Neural cell (in vitro differentiated cells): ENCODE results near the gene TMCC1. TPM values are rescaled to one million over a fixed set of nuclear protein-coding genes. Genes with fewer than 3 reads are reported as not detected.

Experiments used
- H2AFZ ChIP-seq: fragments of 200-600, 300-800 bp; sonication (generic), shearing (Covaris generic); 2 replicates; pipeline ENCODE4 v1.6.0; 2014; ENCODE audit warnings: low read depth, mild to moderate bottlenecking, antibody characterized with exemption, low read length, moderate library complexity
- H3F3A ChIP-seq: fragments of 200-600 bp; shearing (Covaris generic); 2 replicates; pipeline ENCODE4 v1.6.1; 2016; ENCODE audit warnings: mild to moderate bottlenecking, moderate library complexity, mixed read lengths, antibody characterized with exemption, low read length; ENCODE audit not compliant: insufficient read depth, poor library complexity, severe bottlenecking
- H3K27ac ChIP-seq: fragments of 200-600, 300-800 bp; sonication (generic), shearing (Covaris generic); 2 replicates; pipeline ENCODE4 v1.5.1; 2014; ENCODE audit warnings: mild to moderate bottlenecking, low read length, moderate library complexity
- H3K27me3 ChIP-seq: fragments of 300-800, 200-600 bp; sonication (generic), shearing (Covaris generic); 2 replicates; pipeline ENCODE4 v1.6.0; 2014; ENCODE audit warnings: mild to moderate bottlenecking, low read depth, low read length, moderate library complexity; ENCODE audit not compliant: insufficient read depth
- H3K36me3 ChIP-seq: fragments of 300-800, 200-600 bp; sonication (generic), shearing (Covaris generic); 2 replicates; pipeline ENCODE4 v1.5.1; 2014; ENCODE audit warnings: mild to moderate bottlenecking, antibody characterized with exemption, low read length, moderate library complexity; ENCODE audit not compliant: insufficient read depth
- H3K4me2 ChIP-seq: fragments of 300-800, 200-600 bp; sonication (generic), shearing (Covaris generic); 2 replicates; pipeline ENCODE4 v1.6.0; 2014; ENCODE audit warnings: mild to moderate bottlenecking, low read length
- H3K4me3 ChIP-seq: fragments of 300-800, 200-600 bp; sonication (generic), shearing (Covaris generic); 2 replicates; pipeline ENCODE4 v1.5.1; 2014; ENCODE audit warnings: mild to moderate bottlenecking, low read length, moderate library complexity
- H3K79me2 ChIP-seq: fragments of 200-600 bp; shearing (Covaris generic); replicated peaks from 2 replicates; pipeline ENCODE4 v1.6.0; 2014; ENCODE audit warnings: mild to moderate bottlenecking, low read length, moderate library complexity; ENCODE audit not compliant: insufficient read depth
- H3K9ac ChIP-seq: fragments of 300-800, 200-600 bp; sonication (generic), shearing (Covaris generic); 2 replicates; pipeline ENCODE4 v1.6.1; 2016; ENCODE audit warnings: mild to moderate bottlenecking, low read length, mixed read lengths
- H3K9me2 ChIP-seq: fragments of 200-600 bp; shearing (Covaris generic); 2 replicates; pipeline ENCODE4 v1.6.1; 2016; ENCODE audit warnings: mild to moderate bottlenecking, low read length, mixed read lengths; ENCODE audit not compliant: insufficient read depth
- H3K9me3 ChIP-seq: fragments of 200-600, 300-800 bp; sonication (generic), shearing (Covaris generic); 2 replicates; pipeline ENCODE4 v1.6.1; 2016; ENCODE audit warnings: mild to moderate bottlenecking, mixed run types, low read length, moderate library complexity, mixed read lengths
- H4K20me1 ChIP-seq: fragments of 200-600 bp; shearing (Covaris generic); 2 replicates; pipeline ENCODE4 v1.6.1; 2016; ENCODE audit warnings: mild to moderate bottlenecking, mixed run types; ENCODE audit not compliant: insufficient read depth
- CTCF ChIP-seq: fragments of 450-650 bp; IDR thresholded peaks from 2 replicates; pipeline ENCODE4 v1.5.1; 2014; ENCODE audit warnings: antibody characterized with exemption, mild to moderate bottlenecking, moderate library complexity; ENCODE audit not compliant: poor library complexity, severe bottlenecking
- EP300 ChIP-seq: fragments of 450-650 bp; conservative IDR thresholded peaks from 2 replicates; pipeline ENCODE4 v1.6.1; 2014; ENCODE audit warnings: antibody characterized with exemption, mild to moderate bottlenecking, moderate library complexity; ENCODE audit not compliant: poor library complexity, severe bottlenecking
- EZH2 ChIP-seq: fragments of 200-600, 300-800 bp; shearing (Covaris generic), sonication (generic); IDR thresholded peaks from 2 replicates; pipeline ENCODE4 v1.6.1; 2014; ENCODE audit warnings: antibody characterized with exemption, low read length, borderline replicate concordance, mild to moderate bottlenecking; ENCODE audit not compliant: insufficient read depth, poor library complexity, severe bottlenecking
- MXI1 ChIP-seq: fragments of 450-650 bp; conservative IDR thresholded peaks from 2 replicates; pipeline ENCODE4 v1.6.1; 2014; ENCODE audit warnings: antibody characterized with exemption, mild to moderate bottlenecking; ENCODE audit not compliant: poor library complexity, severe bottlenecking
- POLR2AphosphoS5 ChIP-seq: IDR thresholded peaks from 2 replicates; pipeline ENCODE4 v1.6.1; 2012
- RAD21 ChIP-seq: fragments of 450-650 bp; conservative IDR thresholded peaks from 2 replicates; pipeline ENCODE4 v1.6.1; 2014; ENCODE audit warnings: antibody characterized with exemption, mild to moderate bottlenecking, moderate library complexity
- REST ChIP-seq: IDR thresholded peaks from 2 replicates; pipeline ENCODE4 v1.6.1; 2012; ENCODE audit warnings: borderline replicate concordance
- SMC3 ChIP-seq: fragments of 450-650 bp; conservative IDR thresholded peaks from 2 replicates; pipeline ENCODE4 v1.6.1; 2014; ENCODE audit warnings: antibody characterized with exemption, mild to moderate bottlenecking, moderate library complexity; ENCODE audit not compliant: poor library complexity
- TAF1 ChIP-seq: IDR thresholded peaks from 2 replicates; pipeline ENCODE4 v1.6.1; 2012; ENCODE audit warnings: low read depth
- polyA plus RNA-seq: library from polyadenylated mRNA; depleted of rRNA; stranded (reverse); fragments of >200 nt; gene quantifications from 2 replicates; pipeline ENCODE4 v1.2.3, GENCODE V29; 2014

The TMCC1 gene
- polyA plus RNA-seq, 1 donor from 2014 or later: 25.0 TPM

GRCh38 chr3:129766135-129766534 lies 127.4 kb downstream of the TMCC1 start:
- H3K79me2 ChIP-seq: peaks cover 11% of the 10 kb centered on the region
- H3K27ac ChIP-seq: no peak overlapping the region
- no peak overlapping the region for H3K4me3 ChIP-seq
- no peaks in the 10 kb centered on the region for H3F3A ChIP-seq
- H3K9ac ChIP-seq: no peak overlapping the region
- H2AFZ ChIP-seq: no peak overlapping the region
- no peak overlapping the region for H3K4me2 ChIP-seq
- H4K20me1 ChIP-seq: no peaks in the 10 kb centered on the region
- H3K9me2 ChIP-seq: no peaks in the 10 kb centered on the region
- no peaks in the 10 kb centered on the region for H3K27me3 ChIP-seq
- H3K9me3 ChIP-seq: no peaks in the 10 kb centered on the region
- TF ChIP-seq REST (no peak), MXI1 (no peak), POLR2AphosphoS5 (no peak), TAF1 (no peak), RAD21 (no peak), EP300 (no peak), SMC3 (no peak), CTCF (no peak), EZH2 (no peak)
- no peaks in the 10 kb centered on the region for H3K36me3 ChIP-seq

GRCh38 chr3:129764090-129764489 lies 129.4 kb downstream of the TMCC1 start:
- TF ChIP-seq TAF1 (no peak), CTCF (no peak), EP300 (no peak), SMC3 (no peak), REST (no peak), EZH2 (no peak), POLR2AphosphoS5 (no peak), RAD21 (no peak), MXI1 (no peak)

More at GRCh38 chr3:129764090-129764489, 129.4 kb downstream of the TMCC1 start:
- Histone ChIP-seq H4K20me1 (no peaks in the 10 kb centered on the region), H3K27me3 (no peaks in the 10 kb centered on the region), H3K27ac (no peak overlapping the region), H3K9me3 (no peaks in the 10 kb centered on the region), H2AFZ (no peak overlapping the region), H3K9me2 (no peaks in the 10 kb centered on the region), H3K36me3 (no peaks in the 10 kb centered on the region), H3F3A (no peaks in the 10 kb centered on the region), H3K9ac (no peak overlapping the region), H3K79me2 (peaks cover 5% of the 10 kb centered on the region), H3K4me2 (no peak overlapping the region), H3K4me3 (no peak overlapping the region)
